WERI-Rb-1 (cell line): ENCODE measurements around the gene TGFB1.

Experiments used
- DNase-seq: peaks from one replicate; pipeline ENCODE4 v3.0.0-alpha.2; 2020
- H3K27ac ChIP-seq: fragments of 250-450 bp; sonication (Bioruptor Pico); 2 replicates; pipeline ENCODE4 v1.5.1; 2020; ENCODE audit warnings: mild to moderate bottlenecking, moderate library complexity
- H3K27me3 ChIP-seq: fragments of 250-450 bp; sonication (Bioruptor Pico); 2 replicates; pipeline ENCODE4 v1.5.1; 2021; ENCODE audit warnings: mild to moderate bottlenecking, low read depth, moderate library complexity; ENCODE audit not compliant: insufficient read depth, severe bottlenecking
- H3K36me3 ChIP-seq: fragments of 250-450 bp; sonication (Bioruptor Pico); 2 replicates; pipeline ENCODE4 v1.5.1; 2020; ENCODE audit warnings: mild to moderate bottlenecking, moderate library complexity
- H3K4me3 ChIP-seq: 2 replicates; pipeline ENCODE4 v1.5.1; 2011; ENCODE audit warnings: low read depth, mild to moderate bottlenecking, control low read depth, low read length
- H3K9me3 ChIP-seq: fragments of 250-450 bp; sonication (Bioruptor Pico); 2 replicates; pipeline ENCODE4 v1.5.1; 2021; ENCODE audit warnings: mild to moderate bottlenecking, moderate library complexity; ENCODE audit not compliant: severe bottlenecking
- TF ChIP-seq, protein P1 (sequence below): IDR thresholded peaks from 2 replicates; pipeline ENCODE4 v1.5.1; 2011; ENCODE audit warnings: low read depth, mild to moderate bottlenecking, control low read depth, inconsistent platforms, low read length

TGFB1 gene

DNA sequence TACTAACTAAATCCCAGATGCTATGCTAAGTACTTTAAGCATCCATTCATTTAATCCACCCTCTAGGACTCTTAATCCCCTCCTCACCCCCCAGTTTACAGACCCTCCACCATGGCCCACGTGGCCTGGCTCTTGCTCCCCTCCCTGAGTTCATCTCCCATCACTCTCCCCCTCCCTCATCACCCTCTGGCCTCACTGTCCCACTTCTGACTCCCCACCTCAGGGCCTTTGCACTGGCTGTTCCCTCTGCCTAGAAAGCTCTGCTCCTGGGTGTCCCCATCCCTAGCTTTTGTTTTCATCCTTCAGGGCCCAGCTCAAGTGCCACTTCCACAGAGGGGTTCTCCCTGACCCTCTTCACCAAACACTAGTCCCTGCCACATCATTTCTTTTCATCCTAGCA, 6.0 kb upstream of the TGFB1 start:
- H3K9me3 ChIP-seq: no peaks in the 10 kb centered on the region
- TF ChIP-seq, protein P1, sequence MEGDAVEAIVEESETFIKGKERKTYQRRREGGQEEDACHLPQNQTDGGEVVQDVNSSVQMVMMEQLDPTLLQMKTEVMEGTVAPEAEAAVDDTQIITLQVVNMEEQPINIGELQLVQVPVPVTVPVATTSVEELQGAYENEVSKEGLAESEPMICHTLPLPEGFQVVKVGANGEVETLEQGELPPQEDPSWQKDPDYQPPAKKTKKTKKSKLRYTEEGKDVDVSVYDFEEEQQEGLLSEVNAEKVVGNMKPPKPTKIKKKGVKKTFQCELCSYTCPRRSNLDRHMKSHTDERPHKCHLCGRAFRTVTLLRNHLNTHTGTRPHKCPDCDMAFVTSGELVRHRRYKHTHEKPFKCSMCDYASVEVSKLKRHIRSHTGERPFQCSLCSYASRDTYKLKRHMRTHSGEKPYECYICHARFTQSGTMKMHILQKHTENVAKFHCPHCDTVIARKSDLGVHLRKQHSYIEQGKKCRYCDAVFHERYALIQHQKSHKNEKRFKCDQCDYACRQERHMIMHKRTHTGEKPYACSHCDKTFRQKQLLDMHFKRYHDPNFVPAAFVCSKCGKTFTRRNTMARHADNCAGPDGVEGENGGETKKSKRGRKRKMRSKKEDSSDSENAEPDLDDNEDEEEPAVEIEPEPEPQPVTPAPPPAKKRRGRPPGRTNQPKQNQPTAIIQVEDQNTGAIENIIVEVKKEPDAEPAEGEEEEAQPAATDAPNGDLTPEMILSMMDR: no peak
- no peak for DNase-seq
- H3K4me3 ChIP-seq: no peak overlapping the region
- no peaks in the 10 kb centered on the region for H3K27me3 ChIP-seq
- H3K36me3 ChIP-seq: 0 out of 2 replicates have a peak, but pooled peaks cover 3% of the 10 kb centered on the region
- no peak overlapping the region for H3K27ac ChIP-seq

- no peak overlapping the region for H3K27ac ChIP-seq
- no peak for DNase-seq
- H3K4me3 ChIP-seq: no peak overlapping the region
- TF ChIP-seq, protein P1: no peak
- H3K36me3 ChIP-seq: no peaks in the 10 kb centered on the region
- no peaks in the 10 kb centered on the region for H3K9me3 ChIP-seq
- H3K27me3 ChIP-seq: peaks cover 2% of the 10 kb centered on the region
Observed at GRCh38 chr19:41357746-41358145, 4.0 kb upstream of the TGFB1 start.

DNA sequence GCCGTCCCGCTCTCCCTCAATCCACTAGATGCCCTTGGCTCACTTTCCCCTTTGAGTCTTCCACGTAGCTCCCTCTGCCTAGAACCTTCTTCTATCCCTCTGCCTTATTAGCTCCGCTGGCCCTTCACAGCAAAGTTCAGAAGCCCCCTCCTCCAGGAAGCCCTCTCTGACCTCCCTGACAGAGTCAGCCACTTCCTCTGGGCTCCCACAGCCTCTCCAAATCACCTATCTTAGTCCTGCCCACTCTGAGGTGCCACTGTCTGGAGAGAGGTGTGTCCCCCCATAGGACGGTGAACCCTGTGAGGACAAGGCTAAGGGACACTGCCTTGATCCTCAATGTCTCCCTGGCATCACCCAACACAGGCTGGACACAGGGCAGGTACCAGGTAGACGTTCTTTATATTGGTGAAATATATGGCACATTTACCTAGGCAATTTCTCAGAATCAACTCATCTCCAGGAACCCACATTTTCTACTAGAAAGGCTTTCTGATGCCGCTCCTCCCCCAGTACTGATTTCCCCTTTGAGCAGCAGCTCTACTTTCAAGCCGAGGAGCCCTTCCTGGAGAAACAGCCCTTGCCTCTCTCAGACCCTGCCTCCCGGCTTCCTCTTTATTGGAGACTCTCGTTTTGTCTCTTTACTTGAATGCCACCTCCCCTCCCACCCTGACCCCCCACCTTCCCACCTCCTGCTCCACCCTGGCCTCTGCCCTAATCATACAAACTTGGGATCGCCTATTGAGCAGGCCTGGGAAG, 3.4 kb upstream of the TGFB1 start:
- Histone ChIP-seq H3K27ac (no peak overlapping the region), H3K9me3 (no peaks in the 10 kb centered on the region), H3K36me3 (no peaks in the 10 kb centered on the region), H3K4me3 (no peak overlapping the region), H3K27me3 (peaks cover 5% of the 10 kb centered on the region)
- TF ChIP-seq, protein P1: no peak
- DNase-seq: no peak

DNA sequence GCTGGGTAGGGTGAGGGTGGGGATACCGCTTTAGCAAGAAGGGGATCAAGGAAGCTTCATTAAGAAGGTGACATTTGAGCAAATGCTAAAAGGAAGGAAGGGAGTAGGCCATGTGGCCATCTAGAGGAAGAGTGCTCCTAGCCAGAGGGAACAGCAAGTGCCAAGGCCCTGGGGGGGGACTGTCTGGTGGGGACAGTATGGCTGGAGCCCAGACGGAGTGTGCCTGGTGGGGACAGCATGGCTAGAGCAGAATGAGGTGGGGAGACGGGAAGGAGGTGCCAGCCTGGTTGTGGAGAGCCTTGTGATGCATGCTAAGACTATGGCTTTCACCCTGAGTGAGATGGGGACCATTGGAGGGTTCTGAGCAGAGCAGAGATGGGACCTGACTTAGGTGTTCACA, 2.1 kb upstream of the TGFB1 start:
- Histone ChIP-seq H3K9me3 (no peaks in the 10 kb centered on the region), H3K27me3 (peaks cover 10% of the 10 kb centered on the region), H3K36me3 (no peaks in the 10 kb centered on the region), H3K27ac (no peak overlapping the region), H3K4me3 (no peak overlapping the region)
- TF ChIP-seq, protein P1: no peak
- no peak for DNase-seq

DNA sequence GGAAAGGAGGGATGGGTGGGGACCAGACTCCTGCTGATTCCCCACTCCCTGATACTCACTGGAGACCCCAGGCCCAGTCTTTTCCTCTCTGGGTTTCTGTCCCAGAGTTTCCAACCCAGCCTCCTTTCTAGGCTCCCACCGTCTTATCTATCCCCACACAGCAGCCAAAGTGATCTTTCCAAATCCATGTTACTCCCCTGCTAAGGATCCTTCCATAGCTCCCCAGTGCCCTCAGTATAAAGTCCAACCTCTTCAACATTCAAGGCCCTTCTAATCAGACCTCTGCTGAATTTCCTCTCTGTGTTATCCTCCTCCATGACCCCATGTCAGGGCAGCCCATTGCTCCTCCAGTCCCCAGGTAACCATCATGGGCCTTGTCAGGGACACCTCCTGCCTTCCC, 1.3 kb upstream of the TGFB1 start:
- DNase-seq: no peak
- TF ChIP-seq, protein P1: no peak
- H3K36me3 ChIP-seq: no peaks in the 10 kb centered on the region
- no peak overlapping the region for H3K27ac ChIP-seq
- no peak overlapping the region for H3K4me3 ChIP-seq
- peaks cover 10% of the 10 kb centered on the region for H3K27me3 ChIP-seq
- H3K9me3 ChIP-seq: no peaks in the 10 kb centered on the region
